Lower leg skin (tissue), 3 donors: ENCODE measurements around the gene GCAT.

Experiments
- POLR2A ChIP-seq, 2 donors: fragments of 450-650 bp; IDR thresholded peaks; one replicate each; pipeline ENCODE4 v1.6.1; 2016 to 2017; ENCODE audit warnings: antibody characterized with exemption in 2 of 2, mild to moderate bottlenecking in 1 of 2, moderate library complexity in 1 of 2
- TF ChIP-seq, protein P1 (sequence below), 3 donors: fragments of 450-650 bp; IDR thresholded peaks; one replicate each; pipeline ENCODE4 v1.5.1; 2016; ENCODE audit warnings: antibody characterized with exemption in 3 of 3, mild to moderate bottlenecking in 3 of 3, moderate library complexity in 2 of 3

- TF ChIP-seq POLR2A (IDR thresholded peaks at IDR 0.05) = no peak
- TF ChIP-seq, protein P1, sequence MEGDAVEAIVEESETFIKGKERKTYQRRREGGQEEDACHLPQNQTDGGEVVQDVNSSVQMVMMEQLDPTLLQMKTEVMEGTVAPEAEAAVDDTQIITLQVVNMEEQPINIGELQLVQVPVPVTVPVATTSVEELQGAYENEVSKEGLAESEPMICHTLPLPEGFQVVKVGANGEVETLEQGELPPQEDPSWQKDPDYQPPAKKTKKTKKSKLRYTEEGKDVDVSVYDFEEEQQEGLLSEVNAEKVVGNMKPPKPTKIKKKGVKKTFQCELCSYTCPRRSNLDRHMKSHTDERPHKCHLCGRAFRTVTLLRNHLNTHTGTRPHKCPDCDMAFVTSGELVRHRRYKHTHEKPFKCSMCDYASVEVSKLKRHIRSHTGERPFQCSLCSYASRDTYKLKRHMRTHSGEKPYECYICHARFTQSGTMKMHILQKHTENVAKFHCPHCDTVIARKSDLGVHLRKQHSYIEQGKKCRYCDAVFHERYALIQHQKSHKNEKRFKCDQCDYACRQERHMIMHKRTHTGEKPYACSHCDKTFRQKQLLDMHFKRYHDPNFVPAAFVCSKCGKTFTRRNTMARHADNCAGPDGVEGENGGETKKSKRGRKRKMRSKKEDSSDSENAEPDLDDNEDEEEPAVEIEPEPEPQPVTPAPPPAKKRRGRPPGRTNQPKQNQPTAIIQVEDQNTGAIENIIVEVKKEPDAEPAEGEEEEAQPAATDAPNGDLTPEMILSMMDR (IDR thresholded peaks at IDR 0.05) = no peak
These were observed 542 bp downstream of the GCAT start for GRCh38 chr22:37808294-37808657.
